G401.6 (cell line): Measurements from ENCODE around the gene ASB16.

Experiments
- FAIRE-seq: peaks from 2 replicates; lab custom pipeline; 2012; peaks lifted over from hg19 to GRCh38; lab: Jason Lieb, UNC

ASB16 gene

GRCh38 chr17:44211281-44212265 is 41.1 kb downstream of the ASB16 start:
- no peak for FAIRE-seq

GRCh38 chr17:44212507-44213402 is 42.3 kb downstream of the ASB16 start:
- FAIRE-seq: no peak

GRCh38 chr17:44213403-44214229 is 43.1 kb downstream of the ASB16 start:
- no peak for FAIRE-seq

- FAIRE-seq: no peak
Observed at GRCh38 chr17:44214230-44214494, 43.7 kb downstream of the ASB16 start.

GRCh38 chr17:44214896-44215295 is 44.4 kb downstream of the ASB16 start:
- no peak for FAIRE-seq

GRCh38 chr17:44216173-44216572 is 45.7 kb downstream of the ASB16 start:
- no peak for FAIRE-seq

GRCh38 chr17:44216694-44217093 is 46.2 kb downstream of the ASB16 start:
- FAIRE-seq: no peak

- no peak for FAIRE-seq
Observed at GRCh38 chr17:44217738-44218343, 47.3 kb downstream of the ASB16 start.

GRCh38 chr17:44218344-44219107 is 48.0 kb downstream of the ASB16 start:
- no peak for FAIRE-seq

GRCh38 chr17:44219108-44219615 is 48.7 kb downstream of the ASB16 start:
- FAIRE-seq: no peak

- FAIRE-seq: no peak
Observed at GRCh38 chr17:44219616-44220212, 49.2 kb downstream of the ASB16 start, which contains the start of gene UBTF. Gene UBTF (minus strand): TSS chr17:44219675. CDS start chr17:44218229, 1,446 bp downstream.

- no peak for FAIRE-seq
Observed at GRCh38 chr17:44220213-44221083, 49.9 kb downstream of the ASB16 start.

- no peak for FAIRE-seq
Observed at GRCh38 chr17:44221084-44221861, 50.8 kb downstream of the ASB16 start.

GRCh38 chr17:44221862-44222111 is 51.3 kb downstream of the ASB16 start:
- no peak for FAIRE-seq

- FAIRE-seq: peak; percentile 30
Observed at GRCh38 chr17:44222112-44222869, 51.8 kb downstream of the ASB16 start.

- no peak for FAIRE-seq
Observed at GRCh38 chr17:44223541-44224071, 53.1 kb downstream of the ASB16 start.
